H1 (cell line): ENCODE results near the gene SCYL1.

Experiments used
- CHD2 ChIP-seq: IDR thresholded peaks from 2 replicates; pipeline ENCODE4 v1.6.1; 2012; ENCODE audit warnings: low read length, improper control_type of control experiment
- EZH2 ChIP-seq: fragments of 200-600 bp; sonication (generic); IDR thresholded peaks from 2 replicates; pipeline ENCODE4 v1.7.1; 2012; ENCODE audit warnings: low read depth, mild to moderate bottlenecking, moderate library complexity, low read length, inconsistent platforms; ENCODE audit not compliant: severe bottlenecking
- GTF2F1 ChIP-seq: IDR thresholded peaks from 2 replicates; pipeline ENCODE4 v1.6.1; 2012; ENCODE audit warnings: low read depth, low read length, improper control_type of control experiment, borderline replicate concordance
- YY1 ChIP-seq: IDR thresholded peaks from 2 replicates; pipeline ENCODE4 v1.6.1; 2011; ENCODE audit warnings: low read depth, mild to moderate bottlenecking, low read length
- TF ChIP-seq, protein P1 (sequence below), 3 experiments: IDR thresholded peaks; 1 replicate in 2 of 3; 2 replicates in 1 of 3; pipeline versions ENCODE4 v1.5.1 to v1.6.1; 2011; ENCODE audit warnings: low read length in 3 of 3, mild to moderate bottlenecking in 3 of 3, inconsistent platforms in 2 of 3, low read depth in 1 of 3, moderate library complexity in 1 of 3; ENCODE audit not compliant: insufficient read depth in 1 of 3; ENCODE audit errors: control extremely low read depth in 1 of 3

DNA sequence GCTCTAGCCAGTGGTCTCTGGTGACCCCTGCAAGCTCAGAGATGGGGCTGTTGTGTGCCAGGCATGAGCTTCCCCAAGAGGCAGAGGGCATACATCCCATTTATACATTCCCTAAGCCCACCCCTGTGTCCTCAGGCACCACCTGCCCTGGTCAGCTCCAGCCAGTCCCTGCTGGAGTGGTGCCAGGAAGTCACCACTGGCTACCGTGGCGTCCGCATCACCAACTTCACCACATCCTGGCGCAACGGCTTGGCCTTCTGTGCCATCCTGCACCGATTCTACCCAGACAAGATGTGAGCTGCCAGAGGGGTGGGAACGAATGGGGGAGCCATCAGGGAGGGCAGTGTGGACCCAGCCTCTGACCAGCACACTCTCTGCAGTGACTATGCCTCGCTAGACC is 59.2 kb downstream of the SCYL1 start:
- no peak for TF ChIP-seq YY1
- TF ChIP-seq CHD2: no peak
- TF ChIP-seq EZH2: no peak
- TF ChIP-seq, protein P1, sequence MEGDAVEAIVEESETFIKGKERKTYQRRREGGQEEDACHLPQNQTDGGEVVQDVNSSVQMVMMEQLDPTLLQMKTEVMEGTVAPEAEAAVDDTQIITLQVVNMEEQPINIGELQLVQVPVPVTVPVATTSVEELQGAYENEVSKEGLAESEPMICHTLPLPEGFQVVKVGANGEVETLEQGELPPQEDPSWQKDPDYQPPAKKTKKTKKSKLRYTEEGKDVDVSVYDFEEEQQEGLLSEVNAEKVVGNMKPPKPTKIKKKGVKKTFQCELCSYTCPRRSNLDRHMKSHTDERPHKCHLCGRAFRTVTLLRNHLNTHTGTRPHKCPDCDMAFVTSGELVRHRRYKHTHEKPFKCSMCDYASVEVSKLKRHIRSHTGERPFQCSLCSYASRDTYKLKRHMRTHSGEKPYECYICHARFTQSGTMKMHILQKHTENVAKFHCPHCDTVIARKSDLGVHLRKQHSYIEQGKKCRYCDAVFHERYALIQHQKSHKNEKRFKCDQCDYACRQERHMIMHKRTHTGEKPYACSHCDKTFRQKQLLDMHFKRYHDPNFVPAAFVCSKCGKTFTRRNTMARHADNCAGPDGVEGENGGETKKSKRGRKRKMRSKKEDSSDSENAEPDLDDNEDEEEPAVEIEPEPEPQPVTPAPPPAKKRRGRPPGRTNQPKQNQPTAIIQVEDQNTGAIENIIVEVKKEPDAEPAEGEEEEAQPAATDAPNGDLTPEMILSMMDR (IDR thresholded peaks at IDR 0.05; ENCODE audit: control extremely low read depth in 1 of 3, insufficient read depth in 1 of 3, low read depth in 1 of 3, low read length in 3 of 3): no peak
- no peak for TF ChIP-seq GTF2F1
